DLD1 (cell line): Measurements from ENCODE around the gene PCDH1.

ENCODE experiments used
- in situ Hi-C: cut with HindIII; loops from 2 replicates; pipeline ENCODE4 v1.10.0; 2017; ENCODE audit warnings: low sequenced_read_pairs

Gene PCDH1

GRCh38 chr5:141812512-141812911 lies 65.7 kb downstream of the PCDH1 start:
- in situ Hi-C loops, result no loop called here

DNA sequence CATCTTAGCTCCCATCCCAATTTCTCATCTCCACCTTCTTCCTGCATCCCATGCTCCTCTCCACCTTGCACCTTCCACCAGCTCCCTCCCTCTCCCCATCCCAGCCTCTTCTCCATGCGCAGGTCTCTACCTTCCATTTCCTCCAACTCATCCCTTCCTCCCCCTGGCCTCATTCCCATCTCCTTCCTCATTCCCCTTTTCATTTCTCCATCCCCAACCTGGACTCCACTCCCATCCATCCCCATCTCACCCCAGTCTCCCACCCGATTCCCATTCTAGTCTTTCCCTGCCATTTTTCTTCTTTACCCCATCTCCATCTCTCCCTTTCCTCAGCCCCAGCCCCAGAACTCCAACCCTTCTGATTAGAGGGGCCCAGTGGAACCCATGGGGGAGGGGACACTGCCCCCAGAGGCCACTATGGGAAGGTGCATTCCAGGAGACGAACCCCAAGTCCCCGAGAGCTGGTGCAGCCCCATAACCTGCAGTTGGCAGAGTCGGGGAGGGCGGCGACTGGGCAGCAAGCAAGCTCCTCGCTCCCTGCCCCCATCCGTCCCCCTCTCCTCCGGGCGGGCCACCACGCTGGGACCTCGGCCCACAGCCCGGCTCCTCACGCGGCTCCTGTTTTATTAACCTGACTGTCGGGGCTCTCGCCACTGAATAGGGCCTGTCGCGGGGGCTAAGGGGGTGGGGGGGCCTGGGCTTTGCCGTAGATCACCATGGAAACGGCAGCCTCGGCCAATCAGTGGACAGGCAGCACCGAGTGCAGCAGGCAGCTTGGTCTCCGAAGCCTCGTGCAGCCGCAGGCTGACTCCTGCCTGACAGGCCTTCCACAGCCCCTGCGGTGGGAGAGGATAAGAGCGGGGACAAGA lies 66.7 kb downstream of the PCDH1 start:
- in situ Hi-C loops, result no loop called here

GRCh38 chr5:141810702-141811101 lies 67.5 kb downstream of the PCDH1 start:
- in situ Hi-C loops, result no loop called here

DNA sequence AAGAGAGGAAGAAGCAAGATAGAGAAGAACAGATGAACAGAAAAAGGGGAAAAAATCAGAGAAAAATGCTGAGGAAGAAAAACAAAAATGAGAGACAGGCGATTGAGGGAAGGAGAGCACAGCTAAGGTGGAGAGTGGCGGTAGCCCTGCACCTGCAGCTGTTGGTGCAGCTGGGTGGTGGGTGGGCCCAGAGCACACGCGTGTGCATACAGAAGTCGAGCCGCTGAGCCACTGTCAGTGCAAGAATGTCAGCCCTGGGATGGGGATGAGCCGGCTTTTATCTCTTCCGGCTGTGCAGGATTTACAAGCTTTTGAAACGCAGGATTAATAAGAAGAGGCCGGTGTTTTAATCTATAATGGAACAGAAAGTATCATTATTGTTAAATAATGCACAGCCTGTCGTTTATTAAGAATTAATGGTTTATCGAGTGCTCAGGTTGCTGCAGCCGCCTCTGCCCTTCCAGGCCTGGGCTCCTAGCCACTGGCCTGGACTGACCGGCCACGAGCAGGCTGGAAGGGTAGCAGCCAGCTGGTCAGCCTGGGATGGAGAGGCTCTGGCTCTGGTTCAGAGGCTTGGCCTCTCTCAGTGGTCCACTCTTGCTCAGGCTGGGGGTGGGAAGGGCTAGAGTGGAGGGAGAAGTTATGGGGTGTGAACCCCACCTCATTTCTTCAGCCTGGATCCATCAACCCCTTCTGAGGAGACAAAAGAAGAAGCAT lies 68.7 kb downstream of the PCDH1 start:
- in situ Hi-C loops, result no loop called here

GRCh38 chr5:141808857-141809256 lies 69.4 kb downstream of the PCDH1 start:
- in situ Hi-C loops, result no loop called here

- in situ Hi-C loops, result no loop called here
These were observed 70.5 kb downstream of the PCDH1 start for GRCh38 chr5:141807732-141808131.

DNA sequence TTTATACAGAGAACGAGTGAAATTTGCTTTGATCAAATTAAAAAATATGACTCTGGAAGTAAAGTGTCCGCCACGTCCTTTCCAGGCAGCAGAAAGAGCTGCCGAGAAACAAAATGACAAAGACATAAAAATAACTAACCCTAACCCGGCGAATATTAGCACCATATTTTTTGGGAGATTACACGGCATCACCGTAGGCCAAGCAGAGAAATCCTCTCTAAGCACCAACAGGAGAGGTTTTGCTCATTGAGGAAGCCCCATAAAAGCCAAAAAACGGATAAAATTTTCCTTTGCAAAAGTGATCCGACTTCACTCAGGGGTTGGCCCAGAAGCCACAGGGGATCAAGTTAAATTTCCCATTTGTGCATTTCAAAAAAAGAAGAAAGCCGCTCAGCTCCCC lies 70.9 kb downstream of the PCDH1 start:
- in situ Hi-C loops, result no loop called here

DNA sequence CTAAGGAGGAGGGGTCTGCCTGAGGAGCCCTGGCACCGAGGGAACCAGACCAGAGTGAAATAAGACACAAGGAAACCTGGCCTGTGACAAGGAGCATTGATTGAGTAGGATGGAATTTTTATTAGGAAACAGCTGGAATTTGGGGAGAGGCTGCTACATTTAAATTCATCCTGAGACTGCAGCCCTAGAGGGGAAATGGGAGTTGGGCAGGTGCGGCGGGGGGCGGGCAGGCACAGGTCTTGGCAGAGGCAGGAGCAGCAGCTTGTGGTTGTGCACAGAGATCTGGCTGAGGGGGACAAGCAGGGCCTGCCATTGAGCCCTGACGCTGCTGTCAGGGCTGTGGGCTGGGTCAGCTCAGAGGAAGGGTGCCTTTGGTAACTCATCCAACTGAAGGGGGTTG lies 71.6 kb downstream of the PCDH1 start:
- in situ Hi-C loops, result no loop called here

DNA sequence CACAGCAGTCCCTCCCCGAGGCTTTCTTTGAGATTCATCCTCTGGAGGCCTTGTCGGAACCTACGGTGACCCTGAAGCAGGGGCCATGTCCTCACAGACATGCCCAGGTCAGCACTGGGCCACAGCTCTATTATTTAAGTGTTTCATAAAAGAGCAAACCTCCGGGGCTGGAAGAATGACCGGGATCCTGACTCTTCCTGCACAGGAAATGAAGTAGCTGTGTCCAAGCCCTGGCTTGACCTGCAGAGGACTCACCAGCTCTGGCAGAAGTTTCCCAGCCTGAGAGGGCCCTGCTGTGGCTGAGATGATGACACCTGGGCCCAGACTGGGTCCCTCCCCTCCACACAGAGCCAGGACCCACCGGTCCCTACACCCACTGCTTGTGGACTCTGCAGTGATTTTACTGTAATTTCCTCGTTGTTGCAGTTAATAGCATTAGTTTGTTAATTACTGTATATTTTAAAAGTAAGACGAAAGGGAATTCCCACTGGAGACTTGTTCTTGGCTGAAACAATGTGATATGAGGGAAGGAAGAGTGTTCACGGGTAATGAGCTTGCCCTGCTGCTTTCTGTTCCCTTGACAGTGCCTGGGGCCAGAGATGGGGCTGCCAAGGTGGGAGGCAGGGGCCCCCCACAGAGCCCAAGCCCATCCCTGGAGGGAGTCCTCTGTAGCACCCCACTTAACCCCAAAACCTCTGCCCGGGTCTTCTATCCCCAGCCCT lies 72.2 kb downstream of the PCDH1 start:
- in situ Hi-C loops, result no loop called here

DNA sequence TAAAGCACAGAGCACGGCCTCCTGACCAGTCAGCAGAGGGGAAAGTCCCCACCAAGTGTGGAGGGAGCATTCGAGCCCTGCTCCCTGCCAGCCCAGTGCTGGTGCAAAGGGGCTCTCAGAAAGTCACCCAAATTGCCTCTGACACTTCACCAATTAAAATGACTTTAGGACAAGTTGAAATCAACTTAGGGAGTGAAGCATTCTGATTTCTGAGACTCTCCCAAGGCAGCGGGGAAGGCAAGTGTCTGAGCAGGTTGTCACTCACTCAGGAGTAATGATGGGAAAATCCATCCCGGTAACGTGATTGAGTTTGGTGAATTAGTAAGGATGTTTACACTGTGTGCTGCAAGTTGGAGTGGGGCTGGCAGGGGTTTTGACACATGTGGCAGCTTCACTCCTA lies 73.7 kb downstream of the PCDH1 start:
- in situ Hi-C loops, result no loop called here
